H9 (cell line): ENCODE measurements around the gene SNAP47. TPM values are rescaled to one million over a fixed set of nuclear protein-coding genes. Genes with fewer than 3 reads are reported as not detected.

Experiments
- DNase-seq: peaks from one replicate; pipeline ENCODE4 v3.0.0-alpha.2; 2017
- H2AFZ ChIP-seq: one replicate; pipeline ENCODE4 v1.6.1; 2013; ENCODE audit warnings: mild to moderate bottlenecking, low read length, control low read depth, moderate library complexity
- H2AK5ac ChIP-seq: 2 replicates; pipeline ENCODE4 v1.6.1; 2013; ENCODE audit warnings: low read length, control low read depth, mixed read lengths; ENCODE audit not compliant: insufficient read length
- H2BK120ac ChIP-seq: one replicate; pipeline ENCODE4 v1.6.1; 2013; ENCODE audit warnings: low read depth, mild to moderate bottlenecking, low read length, control low read depth, inconsistent platforms; ENCODE audit not compliant: poor library complexity, severe bottlenecking
- H2BK12ac ChIP-seq: 2 replicates; pipeline ENCODE4 v1.6.1; 2013; ENCODE audit warnings: low read length, control low read depth, mixed read lengths, low read depth; ENCODE audit not compliant: insufficient read length
- H2BK15ac ChIP-seq: 2 replicates; pipeline ENCODE4 v1.6.1; 2013; ENCODE audit warnings: low read depth, low read length, control low read depth
- H2BK20ac ChIP-seq: one replicate; pipeline ENCODE4 v1.6.1; 2013; ENCODE audit warnings: low read depth, mild to moderate bottlenecking, low read length, control low read depth, inconsistent platforms; ENCODE audit not compliant: poor library complexity, severe bottlenecking
- H2BK5ac ChIP-seq: 2 replicates; pipeline ENCODE4 v1.6.1; 2013; ENCODE audit warnings: low read length, control low read depth, mixed read lengths; ENCODE audit not compliant: insufficient read length
- H3K14ac ChIP-seq: 2 replicates; pipeline ENCODE4 v1.6.1; 2013; ENCODE audit warnings: low read length, control low read depth; ENCODE audit not compliant: insufficient read depth
- H3K18ac ChIP-seq: 2 replicates; pipeline ENCODE4 v1.6.1; 2013; ENCODE audit warnings: low read depth, mild to moderate bottlenecking, mixed read lengths, low read length, control low read depth; ENCODE audit not compliant: insufficient read length
- H3K23ac ChIP-seq: 2 replicates; pipeline ENCODE4 v1.6.1; 2013; ENCODE audit warnings: low read length, control low read depth, mixed read lengths, low read depth; ENCODE audit not compliant: insufficient read length
- H3K23me2 ChIP-seq: 2 replicates; pipeline ENCODE4 v1.6.1; 2013; ENCODE audit warnings: low read depth, mild to moderate bottlenecking, mixed read lengths, low read length, control low read depth; ENCODE audit not compliant: insufficient read length, poor library complexity, severe bottlenecking
- H3K27ac ChIP-seq: 2 replicates; pipeline ENCODE4 v1.5.1; 2013; ENCODE audit warnings: low read length, control low read depth, mixed read lengths, low read depth; ENCODE audit not compliant: insufficient read length
- H3K27me3 ChIP-seq: 2 replicates; pipeline ENCODE4 v1.6.1; 2013; ENCODE audit warnings: low read length, control low read depth, inconsistent platforms; ENCODE audit not compliant: insufficient read depth
- H3K4ac ChIP-seq: 2 replicates; pipeline ENCODE4 v1.6.1; 2013; ENCODE audit warnings: low read depth, mild to moderate bottlenecking, control low read depth, inconsistent platforms, low read length, moderate library complexity
- H3K4me1 ChIP-seq: 2 replicates; pipeline ENCODE4 v1.6.1; 2013; ENCODE audit warnings: low read length, control low read depth, inconsistent platforms; ENCODE audit not compliant: insufficient read depth
- H3K4me2 ChIP-seq: 2 replicates; pipeline ENCODE4 v1.6.1; 2013; ENCODE audit warnings: low read length, control low read depth, mixed read lengths; ENCODE audit not compliant: insufficient read length, insufficient read depth
- H3K56ac ChIP-seq: 2 replicates; pipeline ENCODE4 v1.6.1; 2013; ENCODE audit warnings: low read depth, mild to moderate bottlenecking, mixed read lengths, low read length, control low read depth; ENCODE audit not compliant: insufficient read length
- H3K79me1 ChIP-seq: 2 replicates; pipeline ENCODE4 v1.6.1; 2013; ENCODE audit warnings: low read depth, mild to moderate bottlenecking, moderate library complexity, low read length, control low read depth, inconsistent platforms; ENCODE audit not compliant: insufficient read depth, poor library complexity, severe bottlenecking
- H3K79me2 ChIP-seq: 2 replicates; pipeline ENCODE4 v1.6.1; 2013; ENCODE audit warnings: low read length, control low read depth, inconsistent platforms; ENCODE audit not compliant: insufficient read depth
- H3K9ac ChIP-seq: 2 replicates; pipeline ENCODE4 v1.6.1; 2013; ENCODE audit warnings: low read length, control low read depth, mixed read lengths; ENCODE audit not compliant: insufficient read length; ENCODE audit errors: extremely low read depth
- H3K9me3 ChIP-seq: one replicate; pipeline ENCODE4 v1.6.1; 2013; ENCODE audit warnings: low read depth, low read length, inconsistent platforms; ENCODE audit not compliant: control insufficient read depth
- H3T11ph ChIP-seq: one replicate; pipeline ENCODE4 v1.6.1; 2013; ENCODE audit warnings: mild to moderate bottlenecking, low read length, control low read depth, inconsistent platforms
- H4K20me1 ChIP-seq: one replicate; pipeline ENCODE4 v1.6.1; 2013; ENCODE audit not compliant: control insufficient read depth, insufficient read length, insufficient read depth
- H4K5ac ChIP-seq: 2 replicates; pipeline ENCODE4 v1.6.1; 2013; ENCODE audit warnings: low read depth, mild to moderate bottlenecking, mixed read lengths, low read length, control low read depth; ENCODE audit not compliant: insufficient read length
- H4K8ac ChIP-seq: replicated peaks from 2 replicates; pipeline ENCODE4 v1.6.1; 2013; ENCODE audit warnings: low read length, control low read depth, mixed read lengths, low read depth; ENCODE audit not compliant: insufficient read length
- H4K91ac ChIP-seq: 2 replicates; pipeline ENCODE4 v1.6.1; 2013; ENCODE audit warnings: low read depth, mild to moderate bottlenecking, moderate library complexity, mixed read lengths, low read length, control low read depth; ENCODE audit not compliant: insufficient read length
- H3K27ac Mint-ChIP-seq, 3 experiments: 2 replicates in 2 of 3; 3 replicates in 1 of 3; pipeline ENCODE4 v1.8.0; 2020 to 2021; ENCODE audit warnings: mixed read lengths in 3 of 3, mild to moderate bottlenecking in 1 of 3, moderate library complexity in 1 of 3
- H3K27me3 Mint-ChIP-seq: 2 replicates; pipeline ENCODE4 v1.8.0; 2021; ENCODE audit warnings: low read depth, mild to moderate bottlenecking, moderate library complexity, mixed read lengths
- H3K36me3 Mint-ChIP-seq, 3 experiments: 2 replicates in 2 of 3; 3 replicates in 1 of 3; pipeline ENCODE4 v1.8.0; 2020 to 2021; ENCODE audit warnings: low read depth in 3 of 3, mixed read lengths in 3 of 3; ENCODE audit not compliant: insufficient read depth in 1 of 3
- H3K4me1 Mint-ChIP-seq, 2 experiments: 2 replicates each; pipeline ENCODE4 v1.8.0; 2020; ENCODE audit warnings: mixed read lengths in 2 of 2
- H3K4me3 Mint-ChIP-seq, 2 experiments: 2 replicates in 1 of 2; 3 replicates in 1 of 2; pipeline ENCODE4 v1.8.0; 2020 to 2021; ENCODE audit warnings: mild to moderate bottlenecking in 2 of 2, mixed read lengths in 2 of 2, moderate library complexity in 1 of 2
- H3K9me3 Mint-ChIP-seq, 2 experiments: 2 replicates in 1 of 2; 3 replicates in 1 of 2; pipeline ENCODE4 v1.8.0; 2020; ENCODE audit warnings: mild to moderate bottlenecking in 2 of 2, mixed read lengths in 2 of 2, moderate library complexity in 1 of 2
- CTCF ChIP-seq: fragments of 200-600 bp; sonication (generic); conservative IDR thresholded peaks from 3 replicates; pipeline ENCODE4 v1.8.0; 2021; ENCODE audit warnings: antibody characterized with exemption, mild to moderate bottlenecking
- WGBS: extraction: QIAGEN DNeasy Blood & Tissue Kit; methylation state at CpG from one replicate; pipeline ENCODE4 v1.1.7; 2013; ENCODE audit warnings: missing lambda C conversion rate, low lambda C conversion rate, mixed read lengths; ENCODE audit not compliant: insufficient read length; ENCODE audit errors: extremely low coverage; 5-methylcytosine and 5-hydroxymethylcytosine counted together
- total RNA-seq: library from RNA; stranded (reverse); gene quantifications from 2 replicates; pipeline ENCODE4 v1.2.1, GENCODE V29; 2021

Gene SNAP47
- total RNA-seq, 1 experiment from 2014 or later, result 44.1 TPM

GRCh38 chr1:227779021-227779441 is 43.8 kb downstream of the SNAP47 start:
- H3K4me3 Mint-ChIP-seq, result no peak overlapping the region
- H3K27ac Mint-ChIP-seq, result no peak overlapping the region; a peak in 1 of 7 replicates
- no CpG with 5 or more reads among the region's 10 CpGs for WGBS
- no peaks in the 10 kb centered on the region for H3K79me1 ChIP-seq
- H3T11ph ChIP-seq, result no peak overlapping the region
- no peak overlapping the region for H4K5ac ChIP-seq
- peak; percentile 18 for DNase-seq
- no peak overlapping the region for H2BK120ac ChIP-seq
- no peaks in the 10 kb centered on the region for H3K23me2 ChIP-seq
- no peaks in the 10 kb centered on the region for H4K20me1 ChIP-seq
- H3K27me3 Mint-ChIP-seq, result no peaks in the 10 kb centered on the region
- H3K79me2 ChIP-seq, result no peaks in the 10 kb centered on the region
- H4K8ac ChIP-seq, result no peak overlapping the region
- no peaks in the 10 kb centered on the region for H3K9me3 ChIP-seq
- H3K9me3 Mint-ChIP-seq, result no peaks in the 10 kb centered on the region
- H3K23ac ChIP-seq, result no peak overlapping the region
- no peaks in the 10 kb centered on the region for H3K4me1 ChIP-seq
- H4K91ac ChIP-seq, result no peak overlapping the region
- TF ChIP-seq CTCF, result no peak
- H2BK5ac ChIP-seq, result no peak overlapping the region
- H3K18ac ChIP-seq, result peak overlapping the region; percentile 22
- H2AK5ac ChIP-seq, result no peak overlapping the region
- H3K9ac ChIP-seq, result no peak overlapping the region
- H3K14ac ChIP-seq, result no peak overlapping the region; the same call in 1 of the 2 replicates
- H3K27ac ChIP-seq, result no peak overlapping the region
- H3K4me2 ChIP-seq, result no peak overlapping the region
- no peak overlapping the region for H2BK12ac ChIP-seq
- no peak overlapping the region for H3K4ac ChIP-seq
- H2BK20ac ChIP-seq, result no peak overlapping the region
- no peak overlapping the region for H2BK15ac ChIP-seq
- H3K56ac ChIP-seq, result no peak overlapping the region
- H3K4me1 Mint-ChIP-seq, result no peaks in the 10 kb centered on the region
- no peak overlapping the region for H2AFZ ChIP-seq
- peaks cover 2 to 20% (median 15%) of the 10 kb centered on the region in 3 experiments; a peak in 5 of 7 replicates for H3K36me3 Mint-ChIP-seq
- no peaks in the 10 kb centered on the region for H3K27me3 ChIP-seq
